Stimulated activated CD4-positive, alpha-beta T cell treated with anti-CD3 and anti-CD28 coated beads, Interleukin-1b, Interleukin-23, amount 100 ng/mL, for 4 hours (primary cell): ENCODE measurements around the gene ESYT3.
"Not testable (repeated sequence)": the region's sequence is repeated elsewhere in the genome, so short reads cannot be mapped to it uniquely, and the experiment has no call there.

Experiments
- DNase-seq, 2 donors: peaks; one replicate each; pipeline ENCODE4 v3.0.0-alpha.2; 2020; ENCODE audit warnings: low read depth in 2 of 2

ESYT3 gene

GRCh38 chr3:138461246-138461645 lies 26.8 kb downstream of the ESYT3 start:
- DNase-seq: no peak

GRCh38 chr3:138461896-138462295 lies 27.5 kb downstream of the ESYT3 start:
- no peak for DNase-seq

GRCh38 chr3:138463724-138464490 lies 29.5 kb downstream of the ESYT3 start:
- no peak for DNase-seq

- no peak for DNase-seq
These were observed 30.1 kb downstream of the ESYT3 start for GRCh38 chr3:138464491-138464860.

- no peak for DNase-seq
These were observed 31.0 kb downstream of the ESYT3 start for GRCh38 chr3:138465451-138465850.

GRCh38 chr3:138465925-138466324 lies 31.5 kb downstream of the ESYT3 start:
- no peak for DNase-seq

GRCh38 chr3:138467931-138468330 lies 33.5 kb downstream of the ESYT3 start:
- DNase-seq: no peak

GRCh38 chr3:138468451-138468850 lies 34.0 kb downstream of the ESYT3 start:
- no peak for DNase-seq

- DNase-seq: no peak
These were observed 34.5 kb downstream of the ESYT3 start for GRCh38 chr3:138468886-138469285.

GRCh38 chr3:138469874-138470273 lies 35.5 kb downstream of the ESYT3 start:
- DNase-seq: no peak

GRCh38 chr3:138470687-138471086 lies 36.3 kb downstream of the ESYT3 start:
- DNase-seq: no peak

GRCh38 chr3:138471481-138471880 lies 37.1 kb downstream of the ESYT3 start:
- no peak for DNase-seq

GRCh38 chr3:138472141-138472825 lies 37.9 kb downstream of the ESYT3 start:
- DNase-seq: no peak

- DNase-seq: no peak
These were observed 39.0 kb downstream of the ESYT3 start for GRCh38 chr3:138473391-138473790.

- DNase-seq: no peak
These were observed 39.7 kb downstream of the ESYT3 start for GRCh38 chr3:138474163-138474562.

GRCh38 chr3:138476526-138476925 lies 42.1 kb downstream of the ESYT3 start:
- no peak for DNase-seq

- no peak for DNase-seq
These were observed 42.7 kb downstream of the ESYT3 start for GRCh38 chr3:138477120-138477519.

- no peak for DNase-seq
These were observed 43.4 kb downstream of the ESYT3 start for GRCh38 chr3:138477801-138478200.

GRCh38 chr3:138479438-138479863 lies 45.0 kb downstream of the ESYT3 start:
- no peak for DNase-seq

GRCh38 chr3:138484672-138485071 lies 50.3 kb downstream of the ESYT3 start:
- DNase-seq: not testable (repeated sequence)

GRCh38 chr3:138486580-138486979 lies 52.2 kb downstream of the ESYT3 start:
- not testable (repeated sequence) for DNase-seq

- DNase-seq: no peak
These were observed 57.6 kb downstream of the ESYT3 start for GRCh38 chr3:138491971-138492370.

GRCh38 chr3:138492980-138493675 lies 58.7 kb downstream of the ESYT3 start:
- DNase-seq: no peak
